HG03095 (cell line): ENCODE measurements around the gene SLC9B2.
A peak's percentile ranks its signal among the peaks of the same experiment; 100 is the strongest.
"Not testable (repeated sequence)": the region's sequence is repeated elsewhere in the genome, so short reads cannot be mapped to it uniquely, and the experiment has no call there.

ENCODE experiments used
- ATAC-seq: cut with Tn5 transposase; IDR thresholded peaks from one replicate; pipeline ENCODE4 v1.9.1; 2021; ENCODE audit warnings: moderate library complexity; ENCODE audit not compliant: unreplicated experiment

The SLC9B2 gene

DNA sequence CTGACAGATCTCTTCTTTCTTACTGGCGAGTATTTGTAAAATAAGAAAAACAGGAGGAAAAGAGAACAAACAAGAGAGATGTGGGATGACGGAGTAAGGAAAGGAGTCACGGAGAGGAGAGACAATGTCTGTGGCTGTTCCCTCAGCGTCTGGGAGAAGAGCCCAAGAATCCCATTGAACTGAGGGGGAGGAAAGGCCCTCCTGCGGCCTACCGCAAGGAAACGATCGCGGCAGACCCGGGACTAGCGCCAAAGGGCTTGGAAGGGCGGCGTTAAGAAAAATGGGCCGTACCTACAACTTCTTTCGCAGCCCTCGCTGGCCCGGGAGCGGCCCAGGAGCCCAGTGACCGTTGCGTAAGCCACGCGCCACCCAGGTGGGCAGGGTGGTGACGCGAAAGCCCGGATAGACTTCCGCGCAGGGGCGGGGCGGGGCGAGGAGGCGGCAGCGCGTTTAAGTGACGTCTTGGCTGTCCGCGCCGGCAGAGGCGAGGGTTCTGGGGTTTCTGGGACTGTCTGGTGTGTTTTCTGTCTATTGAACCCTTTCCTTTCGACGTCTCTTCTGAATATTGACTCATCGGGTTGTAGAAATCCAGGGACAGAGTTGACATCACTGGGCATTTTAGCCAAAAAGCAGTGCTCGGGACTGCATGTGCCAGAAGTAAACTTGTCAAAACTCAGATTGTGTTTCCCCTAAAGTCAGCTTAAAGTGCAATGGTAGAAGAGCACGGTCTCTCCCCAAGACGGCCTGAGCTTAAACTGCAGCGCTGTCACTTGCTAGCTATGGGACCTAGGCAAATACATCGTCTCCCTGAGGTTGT, 57.0 kb downstream of the SLC9B2 start, which contains the start of gene SLC9B1:
Gene SLC9B1 (minus strand): TSS at position 398 of the 817 bp plus-strand sequence. CDS start 27,994 bp downstream, outside the sequence.
- peak; percentile 98 for ATAC-seq

DNA sequence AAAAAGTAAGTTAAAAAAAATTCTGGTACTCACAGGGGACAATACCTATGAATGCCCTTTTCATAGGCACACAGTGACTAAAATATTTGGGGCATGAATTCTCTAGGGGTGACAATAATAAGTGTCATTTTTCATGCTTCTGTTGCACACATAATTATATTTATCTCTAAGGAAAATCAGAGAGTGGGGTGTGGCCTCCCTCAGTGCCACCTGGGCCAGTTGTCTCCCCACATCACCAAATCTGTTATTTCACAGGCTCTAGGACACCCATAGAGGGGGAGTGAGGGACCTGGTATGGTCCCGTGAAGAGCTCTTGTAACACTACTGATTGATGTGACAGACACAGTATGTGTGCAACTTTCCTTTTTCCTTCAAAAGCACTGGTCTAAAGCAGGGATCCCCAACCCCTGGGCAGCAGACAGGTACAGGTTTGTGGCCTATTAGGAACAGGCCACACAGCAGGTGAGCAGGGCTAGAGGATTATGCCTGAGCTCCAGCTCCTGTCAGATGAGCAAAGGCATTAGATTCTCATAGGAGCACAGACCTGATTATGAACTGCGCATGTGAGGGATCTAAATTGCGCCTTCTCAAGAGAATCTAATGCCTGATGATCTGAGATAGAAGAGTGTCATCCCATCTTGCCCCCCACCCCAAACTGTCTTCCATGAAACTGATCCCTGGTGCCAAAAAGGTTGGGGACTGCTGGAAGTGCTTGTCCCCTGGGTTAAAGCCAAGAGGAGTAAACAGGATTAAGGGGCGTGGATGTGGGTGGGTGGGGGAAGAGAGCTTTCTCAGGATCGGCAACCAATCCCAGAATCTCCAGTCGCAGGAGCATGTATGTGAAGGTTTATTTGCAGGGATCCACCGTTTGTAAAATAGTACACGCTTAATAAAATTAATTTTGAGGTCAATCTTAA, 57.9 kb downstream of the SLC9B2 start:
- no peak for ATAC-seq

- no peak for ATAC-seq
Observed at GRCh38 chr4:103012551-103012950, 64.0 kb downstream of the SLC9B2 start.

DNA sequence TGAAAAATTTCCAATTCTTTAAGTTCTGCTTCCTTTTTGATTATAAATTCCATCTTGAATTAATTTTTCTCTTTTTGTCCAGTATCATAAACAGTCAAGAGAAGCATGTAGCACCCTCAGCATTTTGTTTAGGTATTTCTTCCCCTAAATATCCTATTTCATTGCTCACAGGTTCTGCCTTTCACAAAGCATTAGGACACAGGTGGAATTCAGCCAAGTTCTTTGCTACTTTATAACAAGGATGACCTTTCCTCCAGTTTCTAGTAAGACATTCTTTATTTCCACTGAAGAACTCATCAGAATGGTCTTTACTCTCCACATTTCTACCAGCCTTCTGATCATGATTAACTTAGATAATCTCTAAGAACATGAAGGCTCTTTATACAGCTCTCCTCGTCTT, 64.5 kb downstream of the SLC9B2 start:
- ATAC-seq, result no peak

- ATAC-seq, result no peak
Observed at GRCh38 chr4:103011378-103012025, 65.1 kb downstream of the SLC9B2 start.

DNA sequence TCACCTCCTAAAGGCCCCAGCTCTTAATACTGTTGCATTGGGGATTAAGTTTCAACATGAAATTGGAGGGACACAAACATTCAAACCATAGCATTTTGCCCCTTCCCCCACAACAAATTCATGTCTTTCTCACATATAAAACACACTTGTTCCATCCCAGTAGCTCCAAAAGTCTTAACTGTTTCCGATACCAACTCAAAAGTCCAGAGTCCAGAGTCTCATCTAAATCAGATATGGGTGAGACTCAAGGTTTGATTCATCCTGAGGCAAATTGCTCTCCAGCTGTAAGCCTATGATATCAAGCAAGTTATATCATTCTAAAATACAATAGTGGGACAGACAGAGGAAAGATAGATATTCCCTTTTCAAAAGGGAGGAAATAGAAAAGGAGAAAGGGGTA, 65.8 kb downstream of the SLC9B2 start:
- no peak for ATAC-seq

GRCh38 chr4:103008875-103009729, 67.5 kb downstream of the SLC9B2 start:
- peak; percentile 76 for ATAC-seq

- ATAC-seq, result no peak
Observed at GRCh38 chr4:103002551-103002950, 74.0 kb downstream of the SLC9B2 start.

- ATAC-seq, result no peak
Observed at GRCh38 chr4:102994803-102995202, 81.8 kb downstream of the SLC9B2 start.

- not testable (repeated sequence) for ATAC-seq
Observed at GRCh38 chr4:102993985-102994384, 82.6 kb downstream of the SLC9B2 start.

DNA sequence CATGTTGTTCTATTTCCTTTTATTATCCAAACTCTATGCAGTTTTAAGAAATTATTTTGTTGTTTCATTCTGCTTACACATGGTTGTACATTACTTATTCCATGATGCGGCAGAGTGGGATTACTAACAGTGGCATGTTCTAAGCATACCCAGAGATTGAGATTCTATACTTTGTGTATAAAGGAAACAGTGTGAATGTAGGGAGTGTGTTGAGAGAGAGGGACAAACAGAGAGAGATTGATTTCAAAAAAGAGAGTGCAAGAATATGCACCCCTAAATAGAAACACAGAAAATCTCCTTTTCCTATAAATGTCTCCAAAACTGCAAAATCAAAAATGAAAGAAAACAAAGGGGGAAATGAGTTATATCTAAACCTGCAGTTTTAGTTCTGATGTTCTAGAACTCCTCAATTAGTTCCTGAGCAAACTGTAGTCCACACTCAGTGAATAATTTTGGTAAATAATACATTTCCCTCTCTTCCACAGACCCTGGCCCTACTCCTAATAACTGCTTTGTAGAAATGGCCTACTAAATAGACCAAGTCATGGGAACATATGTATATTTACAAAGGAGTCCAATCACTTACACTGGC, 88.0 kb downstream of the SLC9B2 start:
- ATAC-seq, result no peak

DNA sequence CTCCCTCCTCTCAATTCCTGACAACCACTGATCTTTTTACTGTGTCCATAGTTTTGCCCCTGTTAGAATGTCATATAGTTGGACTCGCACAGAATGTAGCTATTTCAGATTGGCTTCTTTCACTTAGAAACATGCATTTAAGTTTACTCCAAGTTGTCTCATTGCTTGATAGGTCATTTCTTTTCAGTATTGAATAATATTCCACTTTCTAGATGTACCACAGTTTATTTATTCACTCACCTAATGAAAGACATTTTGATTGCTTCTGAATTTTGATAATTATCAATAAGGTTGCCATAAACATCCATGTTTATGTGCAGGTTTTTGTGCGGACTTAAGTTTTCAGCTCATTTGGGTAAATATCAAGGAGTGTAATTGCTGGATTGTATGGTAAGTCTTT, 95.6 kb downstream of the SLC9B2 start:
- ATAC-seq, result no peak
